Umbilical cord (tissue), 2 donors: ENCODE measurements around the gene MLPH. TPM values are rescaled to one million over a fixed set of nuclear protein-coding genes. Genes with fewer than 3 reads are reported as not detected.
"Not testable (repeated sequence)": the region's sequence is repeated elsewhere in the genome, so short reads cannot be mapped to it uniquely, and the experiment has no call there.

Source experiments
- DNase-seq: peaks from one replicate; pipeline ENCODE4 v3.0.0-alpha.2; 2015; ENCODE audit warnings: low spot score
- total RNA-seq: library from RNA; depleted of rRNA; stranded (reverse); fragments of >200 nt; gene quantifications from one replicate; pipeline ENCODE4 v1.2.3, GENCODE V29; 2014; ENCODE audit warnings: low replicate concordance; ENCODE audit not compliant: insufficient read depth

MLPH gene
- total RNA-seq, 1 donor from 2014 or later, result 18.5 TPM

- DNase-seq, result peak; percentile 83
Measured at GRCh38 chr2:237581751-237582746, 95.0 kb downstream of the MLPH start.

GRCh38 chr2:237583385-237584295 lies 96.6 kb downstream of the MLPH start:
- no peak for DNase-seq

- DNase-seq, result no peak
Measured at GRCh38 chr2:237585590-237586221, 98.7 kb downstream of the MLPH start.

GRCh38 chr2:237588044-237588696 lies 101.1 kb downstream of the MLPH start:
- DNase-seq, result no peak

- no peak for DNase-seq
Measured at GRCh38 chr2:237590272-237591140, 103.5 kb downstream of the MLPH start, which contains the start of gene RAB17. Gene RAB17, minus strand, starts transcription at chr2:237590734. Its CDS starts 4,580 bp downstream, at chr2:237586154.

- no peak for DNase-seq
Measured at GRCh38 chr2:237591141-237591881, 104.3 kb downstream of the MLPH start.

GRCh38 chr2:237592425-237592980 lies 105.5 kb downstream of the MLPH start:
- DNase-seq, result no peak

- DNase-seq, result no peak
Measured at GRCh38 chr2:237593036-237593435, 106.0 kb downstream of the MLPH start.

GRCh38 chr2:237593596-237594320 lies 106.7 kb downstream of the MLPH start:
- DNase-seq, result no peak

- DNase-seq, result peak; percentile 44
Measured at GRCh38 chr2:237594514-237594871, 107.4 kb downstream of the MLPH start.

- not testable (repeated sequence) for DNase-seq
Measured at GRCh38 chr2:237595829-237596519, 108.9 kb downstream of the MLPH start.

GRCh38 chr2:237596520-237597195 lies 109.6 kb downstream of the MLPH start:
- DNase-seq, result no peak

GRCh38 chr2:237597196-237598145 lies 110.4 kb downstream of the MLPH start:
- no peak for DNase-seq

GRCh38 chr2:237598468-237599208 lies 111.6 kb downstream of the MLPH start:
- DNase-seq, result no peak

- no peak for DNase-seq
Measured at GRCh38 chr2:237599465-237600110, 112.5 kb downstream of the MLPH start.
